GM19099 (cell line): Measurements from ENCODE around the gene GPSM1.

Experiments used
- POLR2A ChIP-seq: IDR thresholded peaks from 3 replicates; pipeline ENCODE4 v1.6.1; 2011; ENCODE audit warnings: low read depth; ENCODE audit not compliant: insufficient read length; ENCODE audit errors: extremely low read depth

The GPSM1 gene

GRCh38 chr9:136297016-136297691, 30.2 kb upstream of the GPSM1 start:
- TF ChIP-seq POLR2A = no peak

GRCh38 chr9:136297766-136298735, 29.3 kb upstream of the GPSM1 start:
- TF ChIP-seq POLR2A = no peak

GRCh38 chr9:136299116-136299515, 28.2 kb upstream of the GPSM1 start:
- no peak for TF ChIP-seq POLR2A

GRCh38 chr9:136299541-136299940, 27.8 kb upstream of the GPSM1 start:
- no peak for TF ChIP-seq POLR2A

GRCh38 chr9:136300016-136300545, 27.3 kb upstream of the GPSM1 start:
- no peak for TF ChIP-seq POLR2A

GRCh38 chr9:136300866-136301265, 26.5 kb upstream of the GPSM1 start:
- no peak for TF ChIP-seq POLR2A

GRCh38 chr9:136302527-136302926, 24.8 kb upstream of the GPSM1 start:
- TF ChIP-seq POLR2A = no peak

GRCh38 chr9:136303066-136303824, 24.1 kb upstream of the GPSM1 start:
- no peak for TF ChIP-seq POLR2A

GRCh38 chr9:136303825-136304416, 23.4 kb upstream of the GPSM1 start, which contains the start of gene CCDC187:
Gene CCDC187 (minus strand): TSS chr9:136304094. CDS start chr9:136303830, 264 bp downstream.
- no peak for TF ChIP-seq POLR2A

GRCh38 chr9:136304456-136304855, 22.9 kb upstream of the GPSM1 start:
- TF ChIP-seq POLR2A = no peak

- no peak for TF ChIP-seq POLR2A
Observed at GRCh38 chr9:136304981-136305380, 22.4 kb upstream of the GPSM1 start.

- no peak for TF ChIP-seq POLR2A
Observed at GRCh38 chr9:136305804-136306203, 21.5 kb upstream of the GPSM1 start.

- TF ChIP-seq POLR2A = no peak
Observed at GRCh38 chr9:136306211-136307208, 20.8 kb upstream of the GPSM1 start.
